HG02623 (cell line): ENCODE data around the gene AHCYL2.
"Not testable (repeated sequence)": the region's sequence is repeated elsewhere in the genome, so short reads cannot be mapped to it uniquely, and the experiment has no call there.

Experiments used
- ATAC-seq: cut with Tn5 transposase; IDR thresholded peaks from one replicate; pipeline ENCODE4 v1.9.1; 2021; ENCODE audit warnings: moderate library complexity; ENCODE audit not compliant: unreplicated experiment

The AHCYL2 gene

GRCh38 chr7:129282865-129283264 is 58.0 kb downstream of the AHCYL2 start:
- ATAC-seq = no peak

GRCh38 chr7:129283936-129284335 is 59.1 kb downstream of the AHCYL2 start:
- ATAC-seq = no peak

- no peak for ATAC-seq
These were observed 60.3 kb downstream of the AHCYL2 start for GRCh38 chr7:129285111-129285510.

GRCh38 chr7:129292861-129293260 is 68.0 kb downstream of the AHCYL2 start:
- no peak for ATAC-seq

- no peak for ATAC-seq
These were observed 70.2 kb downstream of the AHCYL2 start for GRCh38 chr7:129295015-129295423.

GRCh38 chr7:129298268-129298893 is 73.6 kb downstream of the AHCYL2 start:
- no peak for ATAC-seq

- no peak for ATAC-seq
These were observed 75.1 kb downstream of the AHCYL2 start for GRCh38 chr7:129299889-129300288.

- ATAC-seq = not testable (repeated sequence)
These were observed 75.5 kb downstream of the AHCYL2 start for GRCh38 chr7:129300299-129300698.

- ATAC-seq = no peak
These were observed 82.8 kb downstream of the AHCYL2 start for GRCh38 chr7:129307592-129307991.

GRCh38 chr7:129308047-129308446 is 83.2 kb downstream of the AHCYL2 start:
- no peak for ATAC-seq

GRCh38 chr7:129311429-129311828 is 86.6 kb downstream of the AHCYL2 start:
- no peak for ATAC-seq

- no peak for ATAC-seq
These were observed 88.5 kb downstream of the AHCYL2 start for GRCh38 chr7:129313282-129313681.

- no peak for ATAC-seq
These were observed 91.1 kb downstream of the AHCYL2 start for GRCh38 chr7:129315960-129316359.

- no peak for ATAC-seq
These were observed 92.6 kb downstream of the AHCYL2 start for GRCh38 chr7:129317450-129317849.

GRCh38 chr7:129327076-129327475 is 102.2 kb downstream of the AHCYL2 start:
- ATAC-seq = no peak

- no peak for ATAC-seq
These were observed 107.6 kb downstream of the AHCYL2 start for GRCh38 chr7:129332254-129333035.

GRCh38 chr7:129334473-129334872 is 109.6 kb downstream of the AHCYL2 start:
- no peak for ATAC-seq

GRCh38 chr7:129338450-129338849 is 113.6 kb downstream of the AHCYL2 start:
- ATAC-seq = no peak

GRCh38 chr7:129341212-129341611 is 116.4 kb downstream of the AHCYL2 start:
- ATAC-seq = no peak

GRCh38 chr7:129341816-129342806 is 117.3 kb downstream of the AHCYL2 start:
- no peak for ATAC-seq

GRCh38 chr7:129343099-129343700 is 118.4 kb downstream of the AHCYL2 start:
- ATAC-seq = no peak
